Measurements from ENCODE around the gene ST3GAL6. TPM values are rescaled to one million over a fixed set of nuclear protein-coding genes. Genes with fewer than 3 reads are reported as not detected.
"Not testable (repeated sequence)": the region's sequence is repeated elsewhere in the genome, so short reads cannot be mapped to it uniquely, and the experiment has no call there.

Gene ST3GAL6
- total and polyA plus RNA-seq, 2 experiments from 2014 or later: 41.1 to 41.7 TPM

- DNase-seq (ENCODE audit: low read depth in 1 of 2, low spot score in 1 of 2): peak in 1 of 2 donors; percentile 47
- peaks cover 9% of the 10 kb centered on the region for H3K36me3 ChIP-seq
- peak; percentile 33 for TF ChIP-seq CTCF (IDR thresholded peaks at IDR 0.05; ENCODE audit: low read depth, low read length)
These were observed 61.1 kb downstream of the ST3GAL6 start for GRCh38 chr3:98824256-98824655.

DNA sequence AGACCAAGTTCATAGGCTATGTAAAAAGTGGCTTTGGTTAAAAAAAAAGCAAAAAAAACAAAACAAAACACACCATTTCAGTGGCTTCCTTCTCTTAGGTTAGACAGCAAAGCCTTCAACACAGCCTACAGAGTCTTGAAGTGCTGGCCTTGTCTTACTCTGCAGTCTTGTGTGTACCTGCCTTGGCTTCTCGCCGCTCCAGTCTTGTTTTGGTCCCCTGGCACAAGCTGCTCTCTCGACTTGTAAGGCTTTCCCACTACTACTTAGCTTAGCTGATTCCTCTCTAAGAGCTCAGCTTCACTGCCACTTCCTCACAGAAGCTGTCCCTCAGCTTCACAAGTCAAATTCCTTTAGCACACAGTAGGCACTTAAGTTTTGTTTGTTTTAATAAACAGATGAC, 63.0 kb downstream of the ST3GAL6 start:
- H3K36me3 ChIP-seq: peaks cover 3% of the 10 kb centered on the region

More at GRCh38 chr3:98824256-98824655, 61.1 kb downstream of the ST3GAL6 start:
- Histone ChIP-seq H3K4me1 (ENCODE audit: low read depth) (no peaks in the 10 kb centered on the region), H3K27ac (no peak overlapping the region), H3K4me3 (no peak overlapping the region), H3K27me3 (no peaks in the 10 kb centered on the region), H3K9me3 (ENCODE audit: low read depth) (no peaks in the 10 kb centered on the region)

GRCh38 chr3:98827221-98827920, 64.2 kb downstream of the ST3GAL6 start:
- Histone ChIP-seq H3K27ac (peak overlapping the region; percentile 51), H3K36me3 (no peaks in the 10 kb centered on the region), H3K9me3 (ENCODE audit: low read depth) (no peaks in the 10 kb centered on the region), H3K4me1 (ENCODE audit: low read depth) (no peaks in the 10 kb centered on the region), H3K4me3 (no peak overlapping the region), H3K27me3 (no peaks in the 10 kb centered on the region)
- no peak for DNase-seq (ENCODE audit: low read depth in 1 of 2, low spot score in 1 of 2)
- no peak for TF ChIP-seq CTCF (IDR thresholded peaks at IDR 0.05; ENCODE audit: low read depth, low read length)

More for the DNA sequence above, 63.0 kb downstream of the ST3GAL6 start:
- Histone ChIP-seq H3K4me3 (no peak overlapping the region), H3K4me1 (ENCODE audit: low read depth) (no peaks in the 10 kb centered on the region), H3K27me3 (no peaks in the 10 kb centered on the region), H3K9me3 (ENCODE audit: low read depth) (no peaks in the 10 kb centered on the region), H3K27ac (no peak overlapping the region)
- TF ChIP-seq CTCF (IDR thresholded peaks at IDR 0.05; ENCODE audit: low read depth, low read length): no peak
- DNase-seq (ENCODE audit: low read depth in 1 of 2, low spot score in 1 of 2): no peak

GRCh38 chr3:98829246-98829832, 66.2 kb downstream of the ST3GAL6 start:
- H3K4me3 ChIP-seq: no peak overlapping the region
- no peak for DNase-seq (ENCODE audit: low read depth in 1 of 2, low spot score in 1 of 2)

GRCh38 chr3:98831060-98831459, 67.9 kb downstream of the ST3GAL6 start:
- not testable (repeated sequence) for H3K36me3 ChIP-seq; H3K27me3 ChIP-seq; H3K9me3 ChIP-seq (ENCODE audit: low read depth); H3K4me3 ChIP-seq; H3K4me1 ChIP-seq (ENCODE audit: low read depth); H3K27ac ChIP-seq; DNase-seq (ENCODE audit: low read depth in 1 of 2, low spot score in 1 of 2)

More at GRCh38 chr3:98829246-98829832, 66.2 kb downstream of the ST3GAL6 start:
- Histone ChIP-seq H3K9me3 (ENCODE audit: low read depth) (no peaks in the 10 kb centered on the region), H3K36me3 (no peaks in the 10 kb centered on the region), H3K4me1 (ENCODE audit: low read depth) (no peaks in the 10 kb centered on the region), H3K27ac (no peak overlapping the region), H3K27me3 (no peaks in the 10 kb centered on the region)
- TF ChIP-seq CTCF (IDR thresholded peaks at IDR 0.05; ENCODE audit: low read depth, low read length): no peak

GRCh38 chr3:98839846-98840245, 76.7 kb downstream of the ST3GAL6 start:
- no peaks in the 10 kb centered on the region for H3K9me3 ChIP-seq (ENCODE audit: low read depth)
- no peak overlapping the region for H3K4me3 ChIP-seq
- H3K27ac ChIP-seq: no peak overlapping the region
- H3K4me1 ChIP-seq (ENCODE audit: low read depth): no peaks in the 10 kb centered on the region
- no peaks in the 10 kb centered on the region for H3K27me3 ChIP-seq
- peak in 1 of 2 donors; percentile 55 for DNase-seq (ENCODE audit: low read depth in 1 of 2, low spot score in 1 of 2)
- TF ChIP-seq CTCF (IDR thresholded peaks at IDR 0.05; ENCODE audit: low read depth, low read length): no peak
- no peaks in the 10 kb centered on the region for H3K36me3 ChIP-seq

Measured in cardiac muscle cell (in vitro differentiated cells and primary cell).